GM19397 (cell line): Measurements from ENCODE around the gene RAD54L2.
"Not testable (repeated sequence)": the region's sequence is repeated elsewhere in the genome, so short reads cannot be mapped to it uniquely, and the experiment has no call there.

Experiments
- ATAC-seq: cut with Tn5 transposase; IDR thresholded peaks from one replicate; pipeline ENCODE4 v1.9.1; 2021; ENCODE audit warnings: mild to moderate bottlenecking, moderate library complexity; ENCODE audit not compliant: unreplicated experiment

RAD54L2 gene

DNA sequence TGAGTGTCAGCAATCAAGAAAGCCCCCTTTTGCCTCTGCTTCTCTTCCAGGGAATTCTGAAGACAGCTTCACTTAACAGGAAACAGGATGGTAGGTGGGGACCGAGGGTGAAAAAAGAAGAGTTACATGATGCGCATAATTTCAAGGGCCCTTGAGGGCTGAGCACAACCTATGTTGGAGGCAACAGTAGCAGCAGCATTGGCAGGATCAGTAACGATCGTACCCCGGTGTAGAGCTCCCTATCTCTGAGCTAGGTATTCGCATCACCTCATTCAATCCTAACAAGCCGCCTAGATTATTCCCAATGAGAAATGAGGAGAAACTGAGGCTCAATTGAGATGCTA lies 432 bp upstream of the RAD54L2 start:
- ATAC-seq, result no peak

- ATAC-seq, result no peak
Observed at GRCh38 chr3:51539291-51539941, 897 bp downstream of the RAD54L2 start.

DNA sequence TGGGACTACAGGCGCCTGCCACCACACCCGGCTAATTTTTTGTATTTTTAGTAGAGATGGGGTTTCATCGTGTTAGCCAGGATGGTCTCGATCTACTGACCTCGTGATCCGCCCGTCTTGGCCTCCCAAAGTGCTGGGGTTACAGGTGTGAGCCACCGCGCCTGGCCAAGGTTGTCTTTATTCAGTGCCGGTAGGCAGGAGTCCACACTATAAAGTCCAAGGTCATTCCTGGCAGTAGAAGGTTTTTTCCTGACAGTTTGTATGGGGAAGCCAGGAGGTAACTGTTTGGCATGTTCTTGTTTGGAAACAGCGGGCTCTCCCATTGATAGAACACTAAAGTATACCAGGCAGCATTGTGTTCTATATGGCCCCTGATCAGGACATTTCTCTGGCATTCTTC lies 4.1 kb downstream of the RAD54L2 start:
- ATAC-seq, result not testable (repeated sequence)

DNA sequence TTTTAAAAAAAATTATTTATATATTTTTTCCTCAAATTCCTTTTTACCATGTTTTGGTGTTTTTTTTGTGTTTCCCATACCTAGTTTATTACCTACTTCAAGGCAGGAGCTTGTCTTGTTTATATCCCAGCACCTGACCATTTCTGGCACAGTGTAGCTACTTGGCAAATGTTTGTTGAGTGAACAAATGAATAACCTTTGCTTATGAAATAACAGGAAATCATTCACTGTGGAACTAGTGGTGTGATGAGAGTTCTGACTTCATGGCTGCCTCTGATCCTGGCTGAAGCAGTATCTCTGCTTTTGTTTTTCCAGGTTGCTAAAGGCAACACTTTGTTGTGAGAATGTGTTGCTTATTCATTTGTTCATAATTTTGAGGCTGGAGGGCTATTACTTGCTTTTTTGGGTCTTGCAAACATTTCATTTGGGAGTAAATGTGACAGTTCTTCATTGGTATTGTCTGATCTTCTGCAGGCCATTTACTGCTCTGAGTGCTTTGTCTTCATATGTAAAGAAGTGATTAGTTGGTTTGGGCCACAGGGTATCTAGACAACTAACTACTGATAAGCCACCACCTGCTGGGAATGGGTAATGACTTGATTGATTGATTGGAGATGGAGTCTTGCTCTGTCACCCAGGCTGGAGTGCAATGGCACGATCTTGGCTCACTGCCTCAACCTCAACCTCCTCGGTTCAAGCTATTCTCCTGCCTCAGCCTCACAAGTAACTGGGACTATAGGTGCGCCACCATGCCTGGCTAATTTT lies 5.7 kb downstream of the RAD54L2 start:
- ATAC-seq, result no peak

DNA sequence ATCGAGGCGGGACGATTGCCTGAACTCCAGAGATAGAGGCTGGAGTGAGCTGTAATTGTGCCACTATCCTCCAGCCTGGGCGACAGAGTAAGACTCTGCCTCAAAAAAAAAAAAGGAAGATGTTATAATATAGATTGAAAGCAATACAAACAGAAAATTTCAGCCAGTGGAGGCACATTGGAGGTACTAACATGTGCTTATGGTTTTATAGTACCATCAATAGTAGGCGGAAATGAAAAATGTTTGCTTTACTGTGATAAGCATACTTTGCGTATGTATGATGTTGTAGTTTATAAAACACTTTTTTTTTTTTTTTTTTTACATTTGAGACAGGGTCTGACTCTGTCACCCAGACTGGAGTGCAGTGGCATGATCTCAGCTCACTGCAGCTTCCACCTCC lies 8.8 kb downstream of the RAD54L2 start:
- no peak for ATAC-seq

GRCh38 chr3:51549311-51549710 lies 10.8 kb downstream of the RAD54L2 start:
- ATAC-seq, result no peak

DNA sequence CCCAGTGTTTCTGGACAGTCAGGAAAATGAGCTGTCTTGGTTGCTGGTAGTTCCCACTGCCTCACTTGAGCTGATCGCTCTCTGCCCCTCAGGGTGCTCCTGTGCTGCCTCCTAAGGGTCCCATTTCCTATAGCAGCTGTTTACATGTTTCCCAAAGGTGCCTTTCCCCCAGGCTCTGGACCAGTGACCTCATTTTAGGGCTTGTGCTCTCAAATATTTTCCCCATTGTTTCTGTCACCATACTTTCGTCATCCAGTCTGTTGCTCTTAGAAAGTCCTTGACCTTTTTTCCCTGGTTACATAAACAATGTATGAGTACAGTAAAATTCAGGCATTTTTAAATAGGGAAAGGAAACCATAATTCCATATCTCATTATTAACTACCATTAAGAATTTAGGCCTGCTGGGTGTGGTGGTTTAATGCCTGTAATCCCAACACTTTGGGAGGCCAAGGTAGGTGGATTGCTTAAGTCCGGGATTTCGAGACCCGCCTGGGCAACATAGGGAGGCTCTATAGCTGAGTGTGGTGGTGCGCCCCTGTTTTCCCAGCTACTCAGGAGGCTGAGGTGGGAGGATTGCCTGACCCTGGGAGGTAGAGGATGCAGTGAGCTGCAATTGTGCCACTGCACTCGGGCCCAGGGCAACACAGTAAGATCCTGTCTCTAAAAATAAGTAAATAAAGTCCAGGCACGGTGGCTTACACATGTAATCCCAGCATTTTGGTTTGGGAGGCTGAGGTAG lies 11.7 kb downstream of the RAD54L2 start:
- no peak for ATAC-seq

DNA sequence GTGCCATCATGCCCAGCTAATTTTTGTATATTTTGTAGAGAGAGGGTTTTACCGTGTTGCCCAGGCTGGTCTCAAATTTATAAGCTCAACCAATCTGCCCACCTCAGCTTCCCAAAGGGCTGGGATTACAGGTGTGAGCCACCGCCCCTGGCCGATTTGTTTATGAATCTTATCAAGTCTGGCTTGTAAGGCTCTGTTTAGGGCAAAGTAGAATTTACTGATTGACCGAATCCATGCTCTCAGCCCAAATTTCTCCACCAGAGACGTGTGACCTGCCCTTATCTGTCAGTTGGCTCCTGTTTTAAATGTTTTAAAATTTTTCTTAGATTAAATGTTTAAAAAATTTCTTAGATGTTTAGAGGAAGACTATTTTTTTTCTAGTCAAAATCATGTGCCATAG lies 19.5 kb downstream of the RAD54L2 start:
- ATAC-seq, result no peak

- ATAC-seq, result no peak
Observed at GRCh38 chr3:51559411-51559888, 20.9 kb downstream of the RAD54L2 start.

- no peak for ATAC-seq
Observed at GRCh38 chr3:51559961-51560360, 21.4 kb downstream of the RAD54L2 start.

DNA sequence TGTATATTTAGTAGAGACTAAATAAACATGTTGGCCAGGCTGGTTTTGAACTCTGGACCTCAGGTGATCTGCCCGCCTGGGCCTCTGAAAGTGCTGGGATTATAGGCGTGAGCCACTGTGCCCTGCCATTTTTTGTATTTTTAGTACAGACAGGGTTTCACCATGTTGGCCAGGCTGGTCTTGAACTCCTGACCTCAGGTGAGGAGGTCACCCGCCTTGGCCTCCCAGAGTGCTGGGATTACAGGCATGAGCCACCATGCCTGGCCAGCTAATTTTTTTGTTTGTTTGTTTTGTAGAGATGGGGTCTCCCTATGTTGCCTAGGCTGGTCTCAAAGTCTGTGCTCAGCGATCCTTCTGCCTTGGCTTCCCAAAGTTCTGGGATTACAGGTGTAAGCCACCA lies 23.9 kb downstream of the RAD54L2 start:
- not testable (repeated sequence) for ATAC-seq

GRCh38 chr3:51568036-51568435 lies 29.5 kb downstream of the RAD54L2 start:
- ATAC-seq, result no peak

DNA sequence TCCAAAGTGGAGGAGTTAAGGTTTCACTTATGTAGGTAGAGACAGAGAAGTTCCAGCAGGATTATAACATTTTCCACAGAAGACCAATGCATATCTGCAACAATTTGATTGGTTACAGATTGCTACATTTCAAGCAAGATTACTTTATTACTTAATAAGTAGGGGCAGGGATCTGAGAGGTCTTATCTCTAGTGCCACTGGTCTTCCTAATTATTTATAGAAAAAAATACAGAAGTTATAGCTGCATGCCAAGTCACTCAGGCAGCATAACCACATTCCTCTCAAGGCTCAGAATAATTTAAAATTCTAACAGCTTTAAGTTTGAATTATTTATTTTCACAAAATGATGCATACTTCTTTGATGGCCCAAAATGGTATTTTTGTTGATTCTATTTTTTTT lies 30.5 kb downstream of the RAD54L2 start:
- no peak for ATAC-seq

GRCh38 chr3:51578238-51578637 lies 39.7 kb downstream of the RAD54L2 start:
- ATAC-seq, result no peak

- no peak for ATAC-seq
Observed at GRCh38 chr3:51580418-51580817, 41.9 kb downstream of the RAD54L2 start.

- no peak for ATAC-seq
Observed at GRCh38 chr3:51581524-51581923, 43.0 kb downstream of the RAD54L2 start.

DNA sequence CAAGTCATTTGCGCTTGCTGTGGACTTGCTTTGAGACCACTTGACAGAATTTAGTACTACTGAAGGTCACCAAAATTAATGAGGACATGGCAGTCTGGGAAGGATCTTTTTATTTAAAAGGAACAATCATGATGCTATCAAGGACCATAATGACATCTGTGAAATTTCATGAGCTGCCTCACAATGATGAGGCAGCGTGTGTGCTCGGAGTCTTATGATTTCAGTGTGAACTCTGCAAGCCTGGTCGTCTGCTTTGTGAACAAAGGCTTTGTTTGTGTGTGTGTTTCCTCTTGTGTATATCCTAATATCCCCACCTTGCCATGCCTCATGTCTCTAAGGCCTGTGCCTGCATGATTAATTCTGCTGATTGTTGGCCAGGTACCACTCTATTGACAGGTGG lies 46.7 kb downstream of the RAD54L2 start:
- no peak for ATAC-seq

GRCh38 chr3:51585871-51586270 lies 47.4 kb downstream of the RAD54L2 start:
- no peak for ATAC-seq
